H1 (cell line): ENCODE measurements around the gene OR6C74. TPM values are rescaled to one million over a fixed set of nuclear protein-coding genes. Genes with fewer than 3 reads are reported as not detected.

Experiments
- NANOG ChIP-seq: IDR thresholded peaks from 2 replicates; pipeline ENCODE4 v1.6.1; 2011; ENCODE audit warnings: low read length, low read depth, mild to moderate bottlenecking, inconsistent platforms; ENCODE audit not compliant: insufficient read depth, poor library complexity, severe bottlenecking
- polyA plus RNA-seq, 7 experiments: library from polyadenylated mRNA; depleted of rRNA in 3 of 7; stranded (reverse) in 5 of 7; unstranded in 2 of 7; fragments of >200 nt in 5 of 7; fragments of 200-250 nt in 2 of 7; gene quantifications; 1 replicate in 5 of 7; 2 replicates in 1 of 7; 4 replicates in 1 of 7; pipeline versions ENCODE4 v1.2.1 to v1.2.3, GENCODE V29; 2011 to 2013; ENCODE audit warnings: missing spikeins in 2 of 7, mixed read lengths in 2 of 7
- total RNA-seq: library from RNA; stranded (reverse); fragmentation: NEBNext Ultra II Directional; extraction: Animal tissue kit (Norgen Biotek cat#: 25700); gene quantifications from 2 replicates; pipeline ENCODE4 v1.2.1, GENCODE V29; 2021

OR6C74 gene
- total and polyA plus RNA-seq, 2 of the 8 experiments (the other 6 are each of a cell fraction or from before 2014, with no cell fraction given), result not detected

GRCh38 chr12:55253281-55253680, 8.9 kb downstream of the OR6C74 start (continued):
- no peak for TF ChIP-seq NANOG
